ES-I3 (cell line): ENCODE data around the gene DDX24.

Source experiments
- H3K36me3 ChIP-seq: 2 replicates; pipeline ENCODE4 v1.6.1; 2013; ENCODE audit warnings: mild to moderate bottlenecking, low read length, control low read depth, moderate library complexity; ENCODE audit not compliant: insufficient read depth
- H3K4me1 ChIP-seq: 2 replicates; pipeline ENCODE4 v1.6.1; 2013; ENCODE audit warnings: mild to moderate bottlenecking, control low read depth, low read length; ENCODE audit not compliant: insufficient read depth
- H3K9ac ChIP-seq: 2 replicates; pipeline ENCODE4 v1.6.1; 2013; ENCODE audit warnings: low read depth, mild to moderate bottlenecking, low read length, moderate library complexity
- H3K9me3 ChIP-seq: 2 replicates; pipeline ENCODE4 v1.6.1; 2013; ENCODE audit warnings: mild to moderate bottlenecking, low read length, moderate library complexity; ENCODE audit not compliant: control insufficient read depth, insufficient read depth

Gene DDX24

GRCh38 chr14:94044476-94045091 is 36.4 kb downstream of the DDX24 start:
- Histone ChIP-seq H3K4me1 (no peaks in the 10 kb centered on the region), H3K9me3 (no peaks in the 10 kb centered on the region), H3K9ac (no peak overlapping the region), H3K36me3 (peaks cover 10% of the 10 kb centered on the region)

GRCh38 chr14:94043756-94044475 is 37.1 kb downstream of the DDX24 start:
- H3K9me3 ChIP-seq: no peaks in the 10 kb centered on the region
- no peaks in the 10 kb centered on the region for H3K4me1 ChIP-seq
- peaks cover 10% of the 10 kb centered on the region for H3K36me3 ChIP-seq

GRCh38 chr14:94043111-94043755 is 37.8 kb downstream of the DDX24 start:
- H3K4me1 ChIP-seq: no peaks in the 10 kb centered on the region
- peaks cover 10% of the 10 kb centered on the region for H3K36me3 ChIP-seq
- no peak overlapping the region for H3K9ac ChIP-seq
- H3K9me3 ChIP-seq: no peaks in the 10 kb centered on the region

More at GRCh38 chr14:94043756-94044475, 37.1 kb downstream of the DDX24 start:
- no peak overlapping the region for H3K9ac ChIP-seq

GRCh38 chr14:94042433-94043091 is 38.4 kb downstream of the DDX24 start:
- Histone ChIP-seq H3K36me3 (peaks cover 4% of the 10 kb centered on the region), H3K9ac (no peak overlapping the region), H3K9me3 (no peaks in the 10 kb centered on the region), H3K4me1 (no peaks in the 10 kb centered on the region)

- Histone ChIP-seq H3K36me3 (peaks cover 4% of the 10 kb centered on the region), H3K9ac (no peak overlapping the region), H3K9me3 (no peaks in the 10 kb centered on the region), H3K4me1 (no peaks in the 10 kb centered on the region)
Observed at GRCh38 chr14:94041551-94042346, 39.3 kb downstream of the DDX24 start.

GRCh38 chr14:94040796-94041195 is 40.2 kb downstream of the DDX24 start:
- Histone ChIP-seq H3K9me3 (no peaks in the 10 kb centered on the region), H3K4me1 (no peaks in the 10 kb centered on the region), H3K36me3 (no peaks in the 10 kb centered on the region; the same call in 1 of the 2 replicates), H3K9ac (no peak overlapping the region)

- Histone ChIP-seq H3K36me3 (no peaks in the 10 kb centered on the region; the same call in 1 of the 2 replicates), H3K9ac (no peak overlapping the region), H3K4me1 (no peaks in the 10 kb centered on the region), H3K9me3 (no peaks in the 10 kb centered on the region)
Observed at GRCh38 chr14:94040247-94040646, 40.8 kb downstream of the DDX24 start.

GRCh38 chr14:94038921-94039629 is 41.9 kb downstream of the DDX24 start:
- H3K4me1 ChIP-seq: no peaks in the 10 kb centered on the region
- no peak overlapping the region for H3K9ac ChIP-seq
- no peaks in the 10 kb centered on the region for H3K36me3 ChIP-seq
- no peaks in the 10 kb centered on the region for H3K9me3 ChIP-seq

GRCh38 chr14:94038510-94038909 is 42.5 kb downstream of the DDX24 start:
- Histone ChIP-seq H3K4me1 (no peaks in the 10 kb centered on the region), H3K9ac (no peak overlapping the region)

GRCh38 chr14:94037954-94038353 is 43.0 kb downstream of the DDX24 start:
- no peaks in the 10 kb centered on the region for H3K4me1 ChIP-seq

More at GRCh38 chr14:94038510-94038909, 42.5 kb downstream of the DDX24 start:
- no peaks in the 10 kb centered on the region for H3K36me3 ChIP-seq
- H3K9me3 ChIP-seq: no peaks in the 10 kb centered on the region

GRCh38 chr14:94036313-94037167 is 44.5 kb downstream of the DDX24 start:
- no peak overlapping the region for H3K9ac ChIP-seq
- H3K36me3 ChIP-seq: no peaks in the 10 kb centered on the region
- H3K4me1 ChIP-seq: no peaks in the 10 kb centered on the region
- no peaks in the 10 kb centered on the region for H3K9me3 ChIP-seq

More at GRCh38 chr14:94037954-94038353, 43.0 kb downstream of the DDX24 start:
- no peaks in the 10 kb centered on the region for H3K36me3 ChIP-seq
- H3K9me3 ChIP-seq: no peaks in the 10 kb centered on the region
- H3K9ac ChIP-seq: no peak overlapping the region

- Histone ChIP-seq H3K4me1 (no peaks in the 10 kb centered on the region), H3K9me3 (no peaks in the 10 kb centered on the region), H3K9ac (no peak overlapping the region), H3K36me3 (no peaks in the 10 kb centered on the region)
Observed at GRCh38 chr14:94034886-94035285, 46.1 kb downstream of the DDX24 start.

- no peaks in the 10 kb centered on the region for H3K36me3 ChIP-seq
- H3K9ac ChIP-seq: no peak overlapping the region
- no peaks in the 10 kb centered on the region for H3K9me3 ChIP-seq
- no peaks in the 10 kb centered on the region for H3K4me1 ChIP-seq
Observed at GRCh38 chr14:94031883-94032279, 49.1 kb downstream of the DDX24 start.
